GM21447 (cell line): ENCODE measurements around the gene HNRNPA2B1.
"Not testable (repeated sequence)": the region's sequence is repeated elsewhere in the genome, so short reads cannot be mapped to it uniquely, and the experiment has no call there.

Source experiments
- ATAC-seq: cut with Tn5 transposase; IDR thresholded peaks from one replicate; pipeline ENCODE4 v1.9.1; 2021; ENCODE audit not compliant: unreplicated experiment

HNRNPA2B1 gene

GRCh38 chr7:26147646-26148306 lies 52.8 kb downstream of the HNRNPA2B1 start:
- ATAC-seq, result not testable (repeated sequence)

- ATAC-seq, result no peak
Measured at GRCh38 chr7:26147030-26147429, 53.5 kb downstream of the HNRNPA2B1 start.

GRCh38 chr7:26145238-26145637 lies 55.3 kb downstream of the HNRNPA2B1 start:
- no peak for ATAC-seq

- ATAC-seq, result no peak
Measured at GRCh38 chr7:26144184-26145080, 56.1 kb downstream of the HNRNPA2B1 start.

GRCh38 chr7:26143298-26144048 lies 57.1 kb downstream of the HNRNPA2B1 start:
- ATAC-seq, result no peak

GRCh38 chr7:26141077-26141476 lies 59.5 kb downstream of the HNRNPA2B1 start:
- no peak for ATAC-seq

GRCh38 chr7:26140380-26140779 lies 60.2 kb downstream of the HNRNPA2B1 start:
- no peak for ATAC-seq
